Heart right ventricle (tissue), 16 donors: ENCODE data around the gene SCGB1C2. TPM values are rescaled to one million over a fixed set of nuclear protein-coding genes. Genes with fewer than 3 reads are reported as not detected.
"Not testable (repeated sequence)": the region's sequence is repeated elsewhere in the genome, so short reads cannot be mapped to it uniquely, and the experiment has no call there.

Source experiments
- ATAC-seq, 8 donors: fragments of 200-7000 bp; cut with Tn5 transposase; one replicate each; pipeline ENCODE4 v1.9.1; 2020; ENCODE audit warnings: mild to moderate bottlenecking in 8 of 8, moderate library complexity in 8 of 8, moderate number of reproducible peaks in 1 of 8
- DNase-seq, 2 donors: peaks; one replicate each; pipeline ENCODE4 v3.0.0-alpha.2; 2020
- H3K27ac ChIP-seq, 10 donors: fragments of 200-600 bp; sonication (generic) in 2 of 10; one replicate each; pipeline versions ENCODE4 v1.5.0 to v1.8.0; 2020 to 2022; ENCODE audit warnings: mild to moderate bottlenecking in 3 of 10
- H3K27me3 ChIP-seq, 7 donors: fragments of 200-600 bp; one replicate each; pipeline ENCODE4 v1.8.0; 2021 to 2022; ENCODE audit warnings: mild to moderate bottlenecking in 2 of 7
- H3K36me3 ChIP-seq, 9 donors: fragments of 200-600 bp; sonication (generic) in 1 of 9; one replicate each; pipeline versions ENCODE4 v1.5.0 to v1.8.0; 2020 to 2022; ENCODE audit warnings: mild to moderate bottlenecking in 2 of 9
- H3K4me1 ChIP-seq, 9 donors: fragments of 200-600 bp; sonication (generic) in 1 of 9; one replicate each; pipeline versions ENCODE4 v1.5.0 to v1.8.0; 2020 to 2022; ENCODE audit warnings: mild to moderate bottlenecking in 4 of 9
- H3K4me3 ChIP-seq, 10 donors: fragments of 200-600 bp; sonication (generic) in 2 of 10; one replicate each; pipeline versions ENCODE4 v1.5.0 to v1.8.0; 2020 to 2022; ENCODE audit warnings: mild to moderate bottlenecking in 7 of 10, moderate library complexity in 2 of 10
- H3K9me3 ChIP-seq, 11 donors: fragments of 200-600 bp in 10 of 11; sonication (generic) in 2 of 11; one replicate each; pipeline versions ENCODE4 v1.5.0 to v1.8.0; 2013 to 2022; ENCODE audit warnings: mild to moderate bottlenecking in 2 of 11, control low read depth in 1 of 11, moderate library complexity in 1 of 11
- CTCF ChIP-seq, 9 donors: fragments of 200-600 bp; sonication (generic) in 2 of 9; IDR thresholded peaks; one replicate each; pipeline versions ENCODE4 v1.5.0 to v1.8.0; 2021 to 2022; ENCODE audit warnings: antibody characterized with exemption in 9 of 9, mild to moderate bottlenecking in 5 of 9, moderate library complexity in 1 of 9
- WGBS, 2 donors: extraction: QIAGEN DNeasy Blood & Tissue Kit; methylation state at CpG; one replicate each; pipeline ENCODE4 v1.1.7; 2013; ENCODE audit warnings: inconsistent platforms in 1 of 2; 5-methylcytosine and 5-hydroxymethylcytosine counted together
- intact Hi-C, 10 donors: fragments of 100-400 bp; cut with DNase I; formaldehyde crosslinking; loops; one replicate each; pipeline versions ENCODE4 v1.11.1 to v1.14.2; 2022
- polyA plus RNA-seq, 2 donors: library from polyadenylated mRNA; stranded (reverse); fragments of 200-250 nt; gene quantifications; one replicate each; pipeline ENCODE4 v1.2.3, GENCODE V29; 2013
- total RNA-seq, 10 donors: library from RNA; stranded (reverse); fragmentation: NEBNext Ultra II Directional in 3 of 10; extraction: Animal tissue kit (Norgen Biotek cat#: 25700) in 3 of 10; gene quantifications; one replicate each; pipeline versions ENCODE4 v1.2.1 to v1.2.4, GENCODE V29; 2021 to 2023
- donor health status: Arrhythmogenic right ventricular cardiomyopathy.
- donor health status: ischemic (EF 13 %, LVEDD 7.1; RV severe dilation, severe dysfunction).
- donor health status: healthy with polysubstance abuse.
- donor health status: DM: no; HTN: yes; CAD: no.
- donor health status: DM: no; HTN: no; CAD: no.
- donor health status: ischemic (EF 25% LVEDD 6.9; RV normal size, moderate dysfunction).
- donor health status: ischemic (EF 25% LVEDD 5.7; RV mildly dilated, moderate dysfunction).
- donor health status: healthy.
- donor health status: DM: yes; HTN: yes; CAD: no.
- donor health status: Ischemic cardiomyopathy.
- donor health status: ischemic (EF 35%, LVEDD 5.7; RV mildly dilated, moderate dysfunction).
- donor health status: nonischemic (EF 11% LVEDD 7.7; RV severe dilation, severe dysfunction).
- donor health status: DM: yes; HTN: yes; CAD: no.
- donor health status: PGD.
- donor health status: ischemic (EF 29% LVEDD 5.4; RV normal size, mild dysfunction).
- donor health status: nonischemic (EF 23%, LVEDD 6.1; RV moderate dilation, normal function).

The SCGB1C2 gene
- total and polyA plus RNA-seq, 12 donors, result not detected

DNA sequence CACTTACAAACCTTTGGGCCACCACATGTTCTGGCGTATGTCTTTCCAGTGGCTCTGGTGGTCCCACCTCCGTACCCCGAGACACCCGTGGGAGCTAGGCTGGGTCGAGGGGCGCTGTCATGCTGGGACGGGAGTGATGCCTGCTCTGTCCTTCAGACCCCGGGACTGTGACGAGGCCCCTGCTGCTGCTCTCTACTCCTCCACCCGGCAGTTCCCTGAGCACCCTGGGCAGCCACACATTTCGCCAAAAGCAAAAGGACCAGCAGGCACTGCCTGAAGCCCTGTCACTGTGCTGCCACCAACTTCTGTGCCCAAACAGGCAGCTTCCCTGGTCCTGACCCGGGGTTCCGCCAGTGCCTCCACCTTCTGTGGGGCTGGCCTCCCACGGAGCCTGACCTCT is 28.6 kb downstream of the SCGB1C2 start:
- no peak for ATAC-seq
- WGBS, 2 donors, result 89 to 93% methylated on average over 14 of the region's 14 CpGs

DNA sequence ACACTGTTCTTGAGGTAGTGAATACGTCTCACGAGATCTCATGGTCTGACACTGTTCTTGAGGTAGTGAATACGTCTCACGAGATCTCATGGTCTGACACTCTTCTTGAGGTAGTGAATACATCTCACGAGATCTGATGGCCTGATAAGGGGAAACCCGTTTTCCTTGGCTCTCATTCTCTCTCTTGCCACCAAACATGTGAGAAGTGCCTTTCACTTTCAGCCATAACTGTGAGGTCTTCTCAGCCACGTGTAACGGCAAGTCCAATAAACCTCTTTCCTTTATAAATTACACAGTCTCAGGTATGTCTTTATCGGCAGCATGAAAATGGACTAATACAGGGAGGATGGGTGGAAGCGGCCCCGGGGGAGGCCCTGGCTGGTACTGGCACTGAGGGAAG is 31.2 kb downstream of the SCGB1C2 start:
- H3K27me3 ChIP-seq, ATAC-seq, DNase-seq, H3K9me3 ChIP-seq, intact Hi-C loops, H3K27ac ChIP-seq, H3K4me3 ChIP-seq, H3K4me1 ChIP-seq: not testable (repeated sequence)
- H3K36me3 ChIP-seq, result peaks cover 0 to 15% (median 0%) of the 10 kb centered on the region in 9 donors
- WGBS, 2 donors, result 88 to 90% methylated on average over 9 of the region's 11 CpGs

More for the DNA sequence above, 28.6 kb downstream of the SCGB1C2 start:
- TF ChIP-seq CTCF (IDR thresholded peaks at IDR 0.05), result no peak
- peaks cover 0 to 4% (median 0%) of the 10 kb centered on the region in 9 donors for H3K4me1 ChIP-seq
- H3K27me3 ChIP-seq, result no peaks in the 10 kb centered on the region
- peaks cover 0 to 30% (median 0%) of the 10 kb centered on the region in 9 donors for H3K36me3 ChIP-seq
- no peak overlapping the region for H3K27ac ChIP-seq
- no peak overlapping the region for H3K4me3 ChIP-seq
- DNase-seq, result no peak
- intact Hi-C loops, result no loop called here
- H3K9me3 ChIP-seq, result no peaks in the 10 kb centered on the region

- intact Hi-C loops, result no loop called here
- TF ChIP-seq CTCF (IDR thresholded peaks at IDR 0.05), result no peak
- Histone ChIP-seq H3K4me3 (no peak overlapping the region), H3K27ac (no peak overlapping the region), H3K4me1 (no peaks in the 10 kb centered on the region), H3K27me3 (peaks cover 0 to 3% (median 0%) of the 10 kb centered on the region in 7 donors), H3K36me3 (peaks cover 0 to 13% (median 0%) of the 10 kb centered on the region in 9 donors), H3K9me3 (no peaks in the 10 kb centered on the region)
- no peak for DNase-seq
- 92 to 95% methylated on average over 6 of the region's 6 CpGs for WGBS, 2 donors
- ATAC-seq, result peak in 2 of 8 donors; percentile 14 to 22
Observed at GRCh38 chr17:170130-170670, 32.8 kb downstream of the SCGB1C2 start.

DNA sequence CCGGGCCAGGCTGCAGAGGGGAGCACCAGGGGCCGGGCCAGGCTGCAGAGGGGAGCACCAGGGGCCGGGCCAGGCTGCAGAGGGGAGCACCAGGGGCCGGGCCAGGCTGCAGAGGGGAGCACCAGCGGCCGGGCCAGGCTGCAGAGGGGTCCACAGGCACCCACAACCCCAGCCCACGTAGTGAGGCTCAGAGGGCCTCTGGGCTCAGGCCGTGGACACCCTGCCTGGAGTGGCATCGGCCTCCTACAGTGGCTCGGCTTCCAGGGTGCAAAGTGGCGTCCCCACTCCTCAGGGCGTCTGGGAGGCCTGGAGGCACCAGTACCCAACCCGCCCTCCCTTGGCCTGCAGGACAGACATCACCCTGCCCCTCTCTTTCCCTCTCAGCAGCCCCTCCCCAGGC is 34.5 kb downstream of the SCGB1C2 start:
- no peak for ATAC-seq
- Histone ChIP-seq H3K4me3 (no peak overlapping the region), H3K27ac (no peak overlapping the region), H3K4me1 (no peaks in the 10 kb centered on the region), H3K27me3 (peaks cover 0 to 3% (median 0%) of the 10 kb centered on the region in 7 donors), H3K9me3 (no peaks in the 10 kb centered on the region), H3K36me3 (peaks cover 0 to 9% (median 0%) of the 10 kb centered on the region in 9 donors)
- no peak for TF ChIP-seq CTCF (IDR thresholded peaks at IDR 0.05)
- intact Hi-C loops, result no loop called here
- DNase-seq, result no peak
- WGBS, 2 donors, result 91 to 97% methylated on average over 11 to 12 of the region's 13 CpGs

DNA sequence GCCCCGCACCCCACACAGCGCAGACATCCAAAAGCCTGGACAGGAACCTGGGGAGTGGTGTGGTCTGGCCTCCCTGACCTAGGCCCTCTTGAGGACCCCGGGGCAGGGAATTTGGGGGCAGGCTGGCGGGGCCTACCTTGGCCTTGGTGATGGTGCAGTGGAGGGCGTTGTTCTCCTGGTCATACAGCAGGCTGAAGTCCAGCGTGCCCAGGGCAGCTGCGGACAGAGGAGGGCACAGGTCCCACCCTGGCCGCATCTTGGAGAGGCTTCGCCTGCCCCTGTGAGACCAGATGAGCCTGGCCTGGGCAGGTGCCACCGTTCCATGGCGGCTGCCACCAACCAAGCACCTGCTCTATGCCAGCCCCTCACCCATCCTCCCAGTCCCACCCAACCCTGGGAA is 35.0 kb downstream of the SCGB1C2 start:
- H3K4me3 ChIP-seq, result no peak overlapping the region
- H3K9me3 ChIP-seq, result no peaks in the 10 kb centered on the region
- no peak overlapping the region for H3K27ac ChIP-seq
- H3K4me1 ChIP-seq, result peaks cover 0 to 4% (median 0%) of the 10 kb centered on the region in 9 donors
- WGBS, 2 donors, result 88 to 91% methylated on average over 11 of the region's 11 CpGs
- TF ChIP-seq CTCF (IDR thresholded peaks at IDR 0.05), result no peak
- intact Hi-C loops, result no loop called here
- peak in 1 of 8 donors; percentile 38 for ATAC-seq
- DNase-seq, result no peak
- peaks cover 0 to 6% (median 3%) of the 10 kb centered on the region in 7 donors for H3K27me3 ChIP-seq
- peaks cover 0 to 9% (median 0%) of the 10 kb centered on the region in 9 donors for H3K36me3 ChIP-seq
